SK-N-SH (cell line): ENCODE measurements around the gene TNFRSF18.

Source experiments
- CTCF ChIP-seq: fragments of 200-600 bp; sonication (generic); IDR thresholded peaks from 2 replicates; pipeline ENCODE4 v1.6.1; 2017; ENCODE audit warnings: antibody characterized with exemption, mild to moderate bottlenecking, moderate library complexity
- EP300 ChIP-seq, 2 experiments: IDR thresholded peaks; 2 replicates each; pipeline versions ENCODE4 v1.4.0 to v1.6.1; 2012; ENCODE audit warnings: borderline replicate concordance in 1 of 2, low read depth in 1 of 2, low read length in 1 of 2
- MEF2A ChIP-seq: IDR thresholded peaks from 2 replicates; pipeline ENCODE4 v1.4.0; 2012; ENCODE audit warnings: low read depth, borderline replicate concordance
- MXI1 ChIP-seq: IDR thresholded peaks from 2 replicates; pipeline ENCODE4 v1.6.1; 2012; ENCODE audit warnings: mild to moderate bottlenecking, low read depth, low read length, improper control_type of control experiment
- POLR2AphosphoS5 ChIP-seq: IDR thresholded peaks from 2 replicates; pipeline ENCODE4 v1.6.1; 2012; ENCODE audit warnings: low read depth, low read length
- REST ChIP-seq: IDR thresholded peaks from 2 replicates; pipeline ENCODE4 v1.6.1; 2012; ENCODE audit warnings: mild to moderate bottlenecking, low read depth, low read length, moderate library complexity
- SIN3A ChIP-seq: IDR thresholded peaks from 2 replicates; pipeline ENCODE4 v1.6.1; 2012; ENCODE audit warnings: low read depth, mild to moderate bottlenecking, low read length, moderate library complexity, borderline replicate concordance
- TCF12 ChIP-seq: IDR thresholded peaks from 2 replicates; pipeline ENCODE4 v1.4.0; 2012
- YY1 ChIP-seq: IDR thresholded peaks from 2 replicates; pipeline ENCODE4 v1.4.0; 2012; ENCODE audit warnings: low read depth, mild to moderate bottlenecking
- ZBTB33 ChIP-seq: IDR thresholded peaks from 2 replicates; pipeline ENCODE4 v1.4.0; 2012; ENCODE audit warnings: low read depth, borderline replicate concordance
- TF ChIP-seq, protein P1 (sequence below): IDR thresholded peaks from 2 replicates; pipeline ENCODE4; 2012

- TF ChIP-seq CTCF = no peak
- no peak for TF ChIP-seq EP300 (IDR thresholded peaks at IDR 0.05; ENCODE audit: borderline replicate concordance in 1 of 2, low read depth in 1 of 2, low read length in 1 of 2)
- no peak for TF ChIP-seq TCF12
- no peak for TF ChIP-seq MXI1
- no peak for TF ChIP-seq SIN3A
- no peak for TF ChIP-seq YY1
- no peak for TF ChIP-seq MEF2A
- TF ChIP-seq, protein P1, sequence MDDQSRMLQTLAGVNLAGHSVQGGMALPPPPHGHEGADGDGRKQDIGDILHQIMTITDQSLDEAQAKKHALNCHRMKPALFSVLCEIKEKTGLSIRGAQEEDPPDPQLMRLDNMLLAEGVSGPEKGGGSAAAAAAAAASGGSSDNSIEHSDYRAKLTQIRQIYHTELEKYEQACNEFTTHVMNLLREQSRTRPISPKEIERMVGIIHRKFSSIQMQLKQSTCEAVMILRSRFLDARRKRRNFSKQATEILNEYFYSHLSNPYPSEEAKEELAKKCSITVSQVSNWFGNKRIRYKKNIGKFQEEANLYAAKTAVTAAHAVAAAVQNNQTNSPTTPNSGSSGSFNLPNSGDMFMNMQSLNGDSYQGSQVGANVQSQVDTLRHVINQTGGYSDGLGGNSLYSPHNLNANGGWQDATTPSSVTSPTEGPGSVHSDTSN = no peak
- TF ChIP-seq POLR2AphosphoS5 = no peak
- no peak for TF ChIP-seq REST
- no peak for TF ChIP-seq ZBTB33
Observed at GRCh38 chr1:1253314-1253713, 46.9 kb upstream of the TNFRSF18 start.
